Sigmoid colon (tissue), 7 donors: ENCODE data around the gene ADSL. TPM values are rescaled to one million over a fixed set of nuclear protein-coding genes. Genes with fewer than 3 reads are reported as not detected.

Source experiments
- DNase-seq: peaks from one replicate; pipeline ENCODE4 v3.0.0-alpha.2; 2019
- H3K27ac ChIP-seq, 4 donors: fragments of 200-600 bp; sonication (generic); one replicate each; pipeline ENCODE4 v1.5.1; 2016 to 2019; ENCODE audit warnings: mild to moderate bottlenecking in 1 of 4
- H3K27me3 ChIP-seq, 3 donors: fragments of 200-600 bp; sonication (generic); one replicate each; pipeline ENCODE4 v1.5.1; 2019; ENCODE audit warnings: mild to moderate bottlenecking in 1 of 3
- H3K36me3 ChIP-seq, 4 donors: fragments of 200-600 bp; sonication (generic); one replicate each; pipeline ENCODE4 v1.5.1; 2016 to 2019
- H3K4me1 ChIP-seq, 4 donors: fragments of 200-600 bp; sonication (generic); one replicate each; pipeline ENCODE4 v1.5.1; 2017 to 2019
- H3K4me3 ChIP-seq, 4 donors: fragments of 200-600 bp; sonication (generic); one replicate each; pipeline ENCODE4 v1.5.1; 2017 to 2019; ENCODE audit warnings: mild to moderate bottlenecking in 2 of 4, moderate library complexity in 1 of 4
- H3K9me3 ChIP-seq, 4 donors: fragments of 200-600 bp in 3 of 4; sonication (generic) in 3 of 4; one replicate each; pipeline versions ENCODE4 v1.5.1 to v1.6.1; 2013 to 2019
- EP300 ChIP-seq, 4 donors: sonication (generic); formaldehyde crosslinking; IDR thresholded peaks; one replicate each; pipeline ENCODE4 v1.6.1; 2017; ENCODE audit warnings: antibody characterized with exemption in 4 of 4
- POLR2A ChIP-seq, 2 donors: fragments of 450-650 bp; IDR thresholded peaks; one replicate each; pipeline ENCODE4 v1.6.1; 2016; ENCODE audit warnings: antibody characterized with exemption in 2 of 2, mild to moderate bottlenecking in 2 of 2, moderate library complexity in 2 of 2
- POLR2AphosphoS5 ChIP-seq, 4 donors: sonication (generic); formaldehyde crosslinking; IDR thresholded peaks; one replicate each; pipeline ENCODE4 v1.6.1; 2017; ENCODE audit warnings: antibody characterized with exemption in 4 of 4
- WGBS, 2 donors: extraction: QIAGEN DNeasy Blood & Tissue Kit; methylation state at CpG; one replicate each; pipeline ENCODE4 v1.1.7; 2013; 5-methylcytosine and 5-hydroxymethylcytosine counted together
- intact Hi-C: fragments of 100-400 bp; cut with DNase I; formaldehyde crosslinking; loops from one replicate; pipeline ENCODE4 v1.15.1; 2023
- polyA plus RNA-seq, 3 donors: library from polyadenylated mRNA; stranded (reverse); fragments of 200-250 nt; gene quantifications; one replicate each; pipeline ENCODE4 v1.2.3, GENCODE V29; 2013
- total RNA-seq, 4 donors: library from RNA; depleted of rRNA; stranded (reverse); fragments of >200 nt; gene quantifications; one replicate each; pipeline ENCODE4 v1.1.0, GENCODE V29; 2016
- TF ChIP-seq, protein P1 (sequence below), 4 experiments: fragments of 450-650 bp in 3 of 4; fragments of 200-600 bp in 1 of 4; IDR thresholded peaks; one replicate each; pipeline ENCODE4 v1.5.1; 2016 to 2019; ENCODE audit warnings: antibody characterized with exemption in 4 of 4, mild to moderate bottlenecking in 3 of 4, moderate library complexity in 2 of 4
- donor health status: healthy with polysubstance abuse.
- donor health status: Bipolar disorder and iron deficiency.
- donor health status: healthy.

The ADSL gene
- total and polyA plus RNA-seq, 7 donors: 34.0 to 469 (median 86.7) TPM

DNA sequence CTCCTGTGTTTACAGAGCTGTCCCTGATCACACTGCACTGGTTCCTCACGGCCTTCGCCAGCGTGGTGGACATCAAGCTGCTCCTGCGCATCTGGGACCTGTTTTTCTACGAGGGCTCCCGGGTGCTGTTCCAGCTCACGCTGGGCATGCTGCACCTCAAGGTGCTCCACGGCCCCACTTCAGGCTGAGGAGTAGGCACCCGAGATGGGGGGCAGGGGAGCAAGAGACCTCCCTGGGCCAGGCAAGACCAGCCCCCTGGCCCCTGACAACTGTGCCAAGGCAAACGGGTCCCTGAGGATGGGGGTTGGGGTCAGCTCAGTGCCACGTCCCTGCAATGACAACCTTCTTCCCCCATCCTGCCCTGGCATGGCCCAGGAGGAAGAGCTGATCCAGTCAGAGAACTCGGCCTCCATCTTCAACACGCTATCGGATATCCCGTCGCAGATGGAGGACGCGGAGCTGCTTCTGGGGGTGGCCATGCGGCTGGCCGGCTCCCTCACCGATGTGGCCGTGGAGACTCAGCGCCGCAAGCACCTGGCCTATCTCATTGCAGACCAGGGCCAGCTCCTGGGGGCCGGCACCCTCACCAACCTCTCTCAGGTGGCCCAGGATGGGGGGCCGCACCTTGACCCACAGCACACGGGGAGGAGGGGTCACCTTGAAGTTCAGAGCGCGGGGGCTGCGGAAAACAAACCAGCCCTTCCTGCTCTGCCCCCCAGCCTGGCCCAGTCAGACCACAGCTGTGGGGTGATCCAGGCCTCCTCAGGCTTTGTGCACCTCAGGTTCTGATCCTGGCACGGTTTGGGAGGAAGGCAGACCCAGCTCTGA, 60.0 kb downstream of the ADSL start:
- 95% methylated on average over 31 of the region's 31 CpGs for WGBS, 2 donors
- intact Hi-C loops: no loop called here
- TF ChIP-seq POLR2AphosphoS5 (IDR thresholded peaks at IDR 0.05): no peak
- TF ChIP-seq POLR2A (IDR thresholded peaks at IDR 0.05): no peak
- TF ChIP-seq EP300 (IDR thresholded peaks at IDR 0.05): no peak
- TF ChIP-seq, protein P1, sequence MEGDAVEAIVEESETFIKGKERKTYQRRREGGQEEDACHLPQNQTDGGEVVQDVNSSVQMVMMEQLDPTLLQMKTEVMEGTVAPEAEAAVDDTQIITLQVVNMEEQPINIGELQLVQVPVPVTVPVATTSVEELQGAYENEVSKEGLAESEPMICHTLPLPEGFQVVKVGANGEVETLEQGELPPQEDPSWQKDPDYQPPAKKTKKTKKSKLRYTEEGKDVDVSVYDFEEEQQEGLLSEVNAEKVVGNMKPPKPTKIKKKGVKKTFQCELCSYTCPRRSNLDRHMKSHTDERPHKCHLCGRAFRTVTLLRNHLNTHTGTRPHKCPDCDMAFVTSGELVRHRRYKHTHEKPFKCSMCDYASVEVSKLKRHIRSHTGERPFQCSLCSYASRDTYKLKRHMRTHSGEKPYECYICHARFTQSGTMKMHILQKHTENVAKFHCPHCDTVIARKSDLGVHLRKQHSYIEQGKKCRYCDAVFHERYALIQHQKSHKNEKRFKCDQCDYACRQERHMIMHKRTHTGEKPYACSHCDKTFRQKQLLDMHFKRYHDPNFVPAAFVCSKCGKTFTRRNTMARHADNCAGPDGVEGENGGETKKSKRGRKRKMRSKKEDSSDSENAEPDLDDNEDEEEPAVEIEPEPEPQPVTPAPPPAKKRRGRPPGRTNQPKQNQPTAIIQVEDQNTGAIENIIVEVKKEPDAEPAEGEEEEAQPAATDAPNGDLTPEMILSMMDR (IDR thresholded peaks at IDR 0.05): no peak
- Histone ChIP-seq H3K36me3 (peaks cover 30 to 87% (median 67%) of the 10 kb centered on the region in 4 donors), H3K27me3 (no peaks in the 10 kb centered on the region), H3K27ac (no peak overlapping the region), H3K9me3 (no peaks in the 10 kb centered on the region), H3K4me3 (no peak overlapping the region), H3K4me1 (no peaks in the 10 kb centered on the region)
- DNase-seq: no peak

DNA sequence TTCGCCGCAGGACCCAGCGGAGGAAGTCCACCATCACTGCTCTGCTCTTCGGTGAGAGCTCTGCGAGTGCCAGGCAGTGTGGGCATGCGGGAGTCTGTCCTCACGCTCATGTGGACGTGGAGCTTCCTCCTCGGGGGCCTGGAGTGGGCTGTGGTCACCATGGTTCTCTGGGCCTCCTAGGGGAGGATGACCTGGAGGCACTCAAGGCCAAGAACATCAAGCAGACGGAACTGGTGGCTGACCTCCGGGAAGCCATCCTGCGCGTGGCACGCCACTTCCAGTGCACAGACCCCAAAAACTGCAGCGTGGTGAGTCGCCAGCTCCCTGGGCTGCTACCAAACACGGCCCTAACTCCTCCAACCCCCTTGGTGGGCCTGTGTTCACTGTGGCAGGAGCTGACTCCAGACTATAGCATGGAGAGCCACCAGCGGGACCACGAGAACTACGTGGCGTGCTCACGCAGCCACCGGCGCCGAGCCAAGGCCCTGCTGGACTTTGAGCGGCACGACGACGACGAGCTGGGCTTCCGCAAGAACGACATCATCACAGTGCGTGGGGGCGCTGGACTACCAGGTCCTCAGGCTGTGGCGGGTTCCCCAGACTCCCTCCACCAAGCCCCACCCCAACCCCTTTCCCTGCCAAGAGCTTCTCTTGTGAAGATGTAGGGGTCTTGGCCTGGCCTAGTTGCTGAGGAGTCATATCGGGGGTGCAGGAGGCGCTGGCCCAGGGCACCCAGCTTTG, 60.9 kb downstream of the ADSL start:
- WGBS, 2 donors: 94% methylated on average over 37 of the region's 37 CpGs
- Histone ChIP-seq H3K27ac (no peak overlapping the region), H3K4me1 (no peaks in the 10 kb centered on the region), H3K27me3 (no peaks in the 10 kb centered on the region), H3K4me3 (no peak overlapping the region), H3K36me3 (peaks cover 30 to 87% (median 66%) of the 10 kb centered on the region in 4 donors), H3K9me3 (no peaks in the 10 kb centered on the region)
- intact Hi-C loops: no loop called here
- no peak for TF ChIP-seq EP300 (IDR thresholded peaks at IDR 0.05)
- TF ChIP-seq, protein P1 (IDR thresholded peaks at IDR 0.05): no peak
- TF ChIP-seq POLR2A (IDR thresholded peaks at IDR 0.05): no peak
- no peak for TF ChIP-seq POLR2AphosphoS5 (IDR thresholded peaks at IDR 0.05)
- DNase-seq: no peak

DNA sequence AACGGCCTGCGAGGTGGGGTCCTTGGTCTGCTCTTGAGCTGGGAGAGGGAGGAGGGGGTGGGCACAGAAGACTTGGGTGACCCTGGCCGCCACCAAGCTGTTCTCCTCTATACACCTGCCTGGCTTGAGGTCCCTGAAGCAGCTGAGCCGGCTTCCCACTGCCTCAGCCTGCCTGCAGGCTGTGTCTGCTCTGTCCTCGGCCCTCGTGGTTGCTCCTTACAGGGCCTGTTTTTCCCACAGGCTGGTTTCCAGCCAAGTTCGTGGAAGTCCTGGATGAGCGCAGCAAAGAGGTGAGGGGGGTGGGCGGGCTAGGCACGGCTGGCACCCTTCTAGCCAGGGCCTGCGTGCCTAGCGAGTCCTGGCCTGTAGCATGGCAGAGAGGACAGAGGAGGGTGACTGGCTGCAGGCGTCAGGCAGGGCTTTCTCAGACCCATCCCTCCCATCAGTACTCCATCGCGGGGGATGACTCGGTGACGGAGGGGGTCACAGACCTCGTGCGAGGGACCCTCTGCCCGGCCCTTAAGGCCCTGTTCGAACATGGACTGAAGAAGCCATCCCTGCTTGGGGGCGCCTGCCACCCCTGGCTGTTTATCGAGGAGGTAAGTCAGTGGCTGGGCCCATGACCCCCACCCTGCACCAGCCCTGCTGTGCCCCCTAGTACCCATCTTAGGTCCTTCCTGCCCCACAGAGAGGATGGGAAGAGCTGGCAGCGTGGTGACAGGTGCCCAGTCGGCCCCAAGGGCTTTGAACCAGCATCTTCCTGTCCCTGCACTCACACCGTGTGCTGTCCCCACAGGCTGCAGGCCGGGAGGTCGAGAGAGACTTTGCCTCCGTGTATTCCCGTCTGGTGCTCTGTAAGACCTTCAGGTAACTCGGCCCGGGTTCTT, 61.8 kb downstream of the ADSL start:
- no peak for TF ChIP-seq POLR2A (IDR thresholded peaks at IDR 0.05)
- TF ChIP-seq, protein P1 (IDR thresholded peaks at IDR 0.05): no peak
- no peak for TF ChIP-seq POLR2AphosphoS5 (IDR thresholded peaks at IDR 0.05)
- no peak for TF ChIP-seq EP300 (IDR thresholded peaks at IDR 0.05)
- no peak overlapping the region for H3K27ac ChIP-seq
- H3K27me3 ChIP-seq: no peaks in the 10 kb centered on the region
- H3K9me3 ChIP-seq: no peaks in the 10 kb centered on the region
- H3K4me1 ChIP-seq: no peaks in the 10 kb centered on the region
- DNase-seq: no peak
- 91% methylated on average over 32 of the region's 32 CpGs for WGBS, 2 donors
- intact Hi-C loops: no loop called here
- H3K36me3 ChIP-seq: peaks cover 30 to 90% (median 64%) of the 10 kb centered on the region in 4 donors
- no peak overlapping the region for H3K4me3 ChIP-seq

DNA sequence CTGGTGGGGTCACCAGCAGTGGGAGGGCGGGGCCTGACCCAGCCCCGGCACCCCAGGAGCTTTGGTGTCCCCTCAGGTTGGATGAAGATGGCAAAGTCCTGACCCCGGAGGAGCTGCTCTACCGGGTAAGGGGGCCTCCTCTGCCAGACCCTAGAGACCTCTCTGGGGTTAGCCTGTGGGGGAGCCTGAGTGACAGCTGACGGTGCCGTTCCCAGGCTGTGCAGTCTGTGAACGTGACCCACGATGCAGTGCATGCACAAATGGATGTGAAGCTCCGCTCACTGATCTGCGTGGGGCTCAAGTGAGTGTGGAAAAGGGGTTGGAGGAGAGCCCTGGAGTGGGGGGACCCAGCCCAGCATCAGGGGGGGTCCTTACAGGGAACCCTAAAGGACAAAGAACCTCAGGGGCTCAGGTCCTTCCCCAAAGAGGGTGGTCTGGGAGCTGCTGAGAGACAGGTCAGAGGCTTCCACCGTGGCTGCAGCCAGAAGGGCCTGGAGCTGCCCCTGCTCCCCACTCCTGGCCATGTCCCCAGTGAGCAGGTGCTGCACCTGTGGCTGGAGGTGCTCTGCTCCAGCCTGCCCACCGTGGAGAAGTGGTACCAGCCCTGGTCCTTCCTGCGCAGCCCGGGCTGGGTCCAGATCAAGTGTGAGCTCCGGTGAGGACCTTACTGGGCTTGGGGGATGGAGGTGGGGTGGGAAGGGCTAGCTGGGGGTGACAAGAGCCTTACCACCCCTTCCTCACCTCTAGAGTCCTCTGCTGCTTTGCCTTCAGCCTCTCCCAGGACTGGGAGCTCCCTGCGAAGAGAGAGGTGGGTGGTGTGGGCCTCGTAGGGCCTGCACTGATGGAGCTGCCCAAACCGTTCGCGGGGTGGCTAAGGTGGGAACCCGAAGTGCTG, 62.7 kb downstream of the ADSL start:
- Histone ChIP-seq H3K27ac (no peak overlapping the region), H3K4me3 (no peak overlapping the region), H3K36me3 (peaks cover 30 to 87% (median 63%) of the 10 kb centered on the region in 4 donors), H3K9me3 (no peaks in the 10 kb centered on the region), H3K4me1 (peaks cover 0 to 1% (median 0%) of the 10 kb centered on the region in 4 donors), H3K27me3 (no peaks in the 10 kb centered on the region)
- intact Hi-C loops: no loop called here
- no peak for TF ChIP-seq EP300 (IDR thresholded peaks at IDR 0.05)
- TF ChIP-seq, protein P1 (IDR thresholded peaks at IDR 0.05): no peak
- no peak for DNase-seq
- 89 to 90% methylated on average over 21 of the region's 21 CpGs for WGBS, 2 donors
